Mucosa of stomach (tissue), 1 donor: ENCODE measurements around the gene FGD3.
"Not testable (repeated sequence)": the region's sequence is repeated elsewhere in the genome, so short reads cannot be mapped to it uniquely, and the experiment has no call there.

Experiments used
- H3K27me3 ChIP-seq: one replicate; pipeline ENCODE4 v1.7.0; 2013; ENCODE audit warnings: mild to moderate bottlenecking, low read length; ENCODE audit not compliant: control insufficient read depth, insufficient read depth
- H3K36me3 ChIP-seq: one replicate; pipeline ENCODE4 v1.7.0; 2013; ENCODE audit warnings: low read length; ENCODE audit not compliant: control insufficient read depth, insufficient read depth
- H3K4me1 ChIP-seq: one replicate; pipeline ENCODE4 v1.7.0; 2013; ENCODE audit warnings: mild to moderate bottlenecking, low read length; ENCODE audit not compliant: control insufficient read depth, insufficient read depth
- H3K4me3 ChIP-seq: one replicate; pipeline ENCODE4 v1.7.0; 2013; ENCODE audit warnings: low read length
- H3K9ac ChIP-seq: one replicate; pipeline ENCODE4 v1.7.0; 2013; ENCODE audit warnings: mild to moderate bottlenecking, low read length, moderate library complexity
- H3K9me3 ChIP-seq: one replicate; pipeline ENCODE4 v1.7.0; 2013; ENCODE audit warnings: mild to moderate bottlenecking, low read length, moderate library complexity; ENCODE audit not compliant: control insufficient read depth
- donor health status: Pancreatic carcinoma.

FGD3 gene

DNA sequence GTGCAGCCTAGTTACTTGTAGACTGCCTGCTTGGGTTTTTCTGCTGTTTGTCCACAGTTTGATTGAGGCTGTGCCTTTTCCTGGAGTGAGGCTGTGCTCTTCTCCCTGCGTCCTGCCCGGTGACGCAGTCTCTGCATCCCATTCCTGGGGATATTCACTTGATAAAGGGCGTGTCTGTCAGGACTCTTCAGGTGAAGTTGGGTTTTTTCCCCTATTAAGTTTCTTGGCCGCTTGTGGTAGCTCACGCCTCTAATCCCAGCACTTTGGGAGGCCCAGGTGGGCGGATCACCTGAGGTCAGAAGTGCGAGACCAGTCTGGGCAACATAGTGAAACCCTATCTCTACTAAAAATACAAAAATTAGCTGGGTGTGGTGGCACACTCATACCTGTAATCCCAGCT, 61.1 kb downstream of the FGD3 start:
- no peaks in the 10 kb centered on the region for H3K9me3 ChIP-seq
- no peaks in the 10 kb centered on the region for H3K36me3 ChIP-seq
- H3K27me3 ChIP-seq = no peaks in the 10 kb centered on the region
- H3K4me3 ChIP-seq = no peak overlapping the region
- peaks cover 10% of the 10 kb centered on the region for H3K4me1 ChIP-seq
- no peak overlapping the region for H3K9ac ChIP-seq

GRCh38 chr9:93009337-93010015, 62.2 kb downstream of the FGD3 start:
- Histone ChIP-seq H3K9me3 (no peaks in the 10 kb centered on the region), H3K4me1 (no peaks in the 10 kb centered on the region), H3K9ac (no peak overlapping the region), H3K4me3 (no peak overlapping the region), H3K36me3 (no peaks in the 10 kb centered on the region), H3K27me3 (no peaks in the 10 kb centered on the region)

DNA sequence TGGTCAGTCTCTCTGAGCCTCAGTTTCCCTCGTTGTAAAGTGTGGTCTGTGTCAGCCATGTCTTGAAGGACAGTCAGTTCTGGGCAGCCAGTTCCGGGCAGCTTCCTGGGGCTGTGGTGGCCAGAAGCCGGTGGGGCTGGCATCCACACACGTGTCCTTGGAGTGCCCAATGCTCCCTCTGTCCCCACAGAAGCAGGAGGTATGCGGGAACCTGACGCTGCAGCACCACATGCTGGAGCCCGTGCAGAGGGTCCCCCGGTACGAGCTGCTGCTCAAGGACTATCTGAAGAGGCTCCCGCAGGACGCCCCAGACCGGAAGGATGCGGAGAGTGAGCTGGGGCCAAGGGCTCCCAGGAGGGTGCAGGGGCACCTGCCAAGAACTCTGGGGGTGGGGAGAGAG, 62.7 kb downstream of the FGD3 start:
- H3K27me3 ChIP-seq = no peaks in the 10 kb centered on the region
- H3K36me3 ChIP-seq = no peaks in the 10 kb centered on the region
- H3K4me3 ChIP-seq = no peak overlapping the region
- no peak overlapping the region for H3K9ac ChIP-seq
- H3K9me3 ChIP-seq = no peaks in the 10 kb centered on the region
- H3K4me1 ChIP-seq = no peaks in the 10 kb centered on the region

- Histone ChIP-seq H3K27me3 (no peaks in the 10 kb centered on the region), H3K9ac (no peak overlapping the region), H3K4me1 (no peaks in the 10 kb centered on the region), H3K4me3 (no peak overlapping the region), H3K9me3 (no peaks in the 10 kb centered on the region), H3K36me3 (no peaks in the 10 kb centered on the region)
These were observed 63.4 kb downstream of the FGD3 start for GRCh38 chr9:93010704-93011103.

DNA sequence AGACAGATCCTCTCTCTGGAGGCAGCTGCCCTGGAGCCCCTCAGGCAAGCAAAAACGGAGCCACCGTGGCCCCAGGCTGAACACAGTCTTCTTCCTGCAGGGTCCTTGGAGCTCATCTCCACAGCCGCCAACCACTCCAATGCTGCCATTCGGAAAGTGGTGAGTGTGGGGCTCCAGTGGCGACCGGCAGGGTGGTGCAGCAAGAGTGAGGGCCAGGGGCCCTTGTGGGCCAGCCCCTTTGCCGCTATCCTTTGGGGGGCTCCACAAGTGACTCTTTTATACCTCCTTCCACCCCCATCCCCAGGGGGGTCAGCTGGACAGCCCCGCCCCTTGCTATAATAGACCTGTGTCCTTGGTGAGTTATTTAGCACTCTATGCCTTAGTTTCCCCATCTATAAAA, 63.8 kb downstream of the FGD3 start:
- Histone ChIP-seq H3K4me1 (no peaks in the 10 kb centered on the region), H3K36me3 (no peaks in the 10 kb centered on the region), H3K27me3 (no peaks in the 10 kb centered on the region), H3K9me3 (no peaks in the 10 kb centered on the region), H3K9ac (no peak overlapping the region), H3K4me3 (no peak overlapping the region)

DNA sequence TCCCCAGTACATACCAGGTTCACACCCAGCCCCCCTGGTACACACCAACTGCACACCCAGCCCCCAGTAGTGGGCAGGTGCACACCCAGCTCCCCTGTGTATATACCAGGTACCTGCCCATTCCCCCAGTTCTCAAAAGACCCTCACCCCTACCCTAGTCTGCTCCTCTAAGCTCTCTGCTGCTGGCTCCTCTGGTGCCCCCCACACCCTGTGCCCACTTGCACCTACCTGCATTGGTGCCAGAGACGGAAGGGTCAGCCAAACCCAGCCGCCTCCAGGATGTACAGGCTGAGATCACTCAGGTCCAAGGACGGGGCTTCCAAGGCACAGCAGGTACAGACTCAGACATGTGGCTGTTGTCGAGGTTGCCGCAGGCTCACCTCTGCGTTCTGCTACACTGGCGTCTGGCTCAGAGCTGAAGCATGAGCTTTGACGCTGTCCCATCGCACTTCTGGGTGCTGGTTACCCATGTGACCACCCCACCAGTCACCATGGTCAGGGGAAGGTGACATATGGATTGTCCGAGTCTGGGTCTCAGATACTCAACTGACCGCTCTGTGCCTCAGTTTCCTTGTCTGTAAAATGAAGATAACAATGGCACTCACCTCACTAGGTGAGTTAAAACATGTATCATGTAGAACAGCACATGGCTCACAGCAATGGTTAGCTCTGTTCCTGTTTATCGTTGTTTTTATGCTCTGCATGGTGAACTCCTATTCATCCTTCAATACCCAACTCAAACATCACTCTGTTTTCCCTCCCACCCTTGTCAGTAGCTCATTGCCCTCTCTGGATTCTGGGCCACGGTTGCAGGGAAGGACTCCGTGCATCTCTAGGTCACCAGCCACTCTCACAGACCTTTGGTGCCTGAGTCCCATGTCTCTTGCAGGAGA, 65.9 kb downstream of the FGD3 start:
- no peaks in the 10 kb centered on the region for H3K36me3 ChIP-seq
- no peaks in the 10 kb centered on the region for H3K27me3 ChIP-seq

GRCh38 chr9:93013856-93014582, 66.7 kb downstream of the FGD3 start:
- no peaks in the 10 kb centered on the region for H3K9me3 ChIP-seq
- H3K4me3 ChIP-seq = no peak overlapping the region
- no peaks in the 10 kb centered on the region for H3K4me1 ChIP-seq
- H3K27me3 ChIP-seq = no peaks in the 10 kb centered on the region
- no peaks in the 10 kb centered on the region for H3K36me3 ChIP-seq
- no peak overlapping the region for H3K9ac ChIP-seq

More for the DNA sequence above, 65.9 kb downstream of the FGD3 start:
- H3K9me3 ChIP-seq = no peaks in the 10 kb centered on the region
- no peaks in the 10 kb centered on the region for H3K4me1 ChIP-seq
- no peak overlapping the region for H3K4me3 ChIP-seq
- H3K9ac ChIP-seq = no peak overlapping the region

DNA sequence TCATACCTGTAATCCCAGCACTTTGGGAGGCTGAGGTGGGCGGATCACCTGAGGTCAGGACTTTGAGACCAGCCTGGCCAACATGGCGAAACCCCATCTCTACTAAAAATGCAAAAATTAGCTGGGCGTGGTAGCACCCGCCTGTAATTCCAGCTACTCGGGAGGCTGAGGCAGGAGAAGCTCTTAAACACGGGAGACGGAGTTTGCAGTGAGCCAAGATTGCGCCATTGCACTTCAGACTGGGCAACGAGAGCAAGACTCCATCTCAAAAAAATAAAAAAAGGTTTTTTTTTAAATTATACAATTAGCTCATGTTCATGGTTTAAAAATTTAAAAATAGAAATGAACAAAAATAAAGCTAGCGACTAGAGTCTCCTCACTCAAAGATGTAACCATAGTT, 67.9 kb downstream of the FGD3 start:
- not testable (repeated sequence) for H3K4me1 ChIP-seq, H3K27me3 ChIP-seq, H3K9me3 ChIP-seq, H3K9ac ChIP-seq, H3K4me3 ChIP-seq, H3K36me3 ChIP-seq

DNA sequence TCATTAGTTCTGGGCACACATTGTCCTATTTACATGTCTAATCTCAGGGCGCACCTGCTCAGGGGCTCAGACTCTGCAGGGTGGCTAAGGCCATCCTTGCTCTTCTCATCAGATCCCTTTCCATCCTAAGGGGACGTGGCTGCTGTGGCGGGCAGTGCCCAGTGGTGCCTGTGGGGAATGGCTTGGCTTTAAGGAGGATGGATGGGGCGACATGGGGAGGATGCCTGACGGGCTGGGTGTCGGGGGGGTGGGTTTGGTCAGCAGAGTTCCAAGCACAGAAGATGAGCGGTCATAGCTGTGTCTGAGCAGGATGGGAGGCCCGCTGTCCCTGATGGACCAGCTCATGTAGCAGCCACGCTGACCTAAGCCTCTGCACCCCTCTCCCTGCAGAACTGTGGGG, 70.3 kb downstream of the FGD3 start:
- no peaks in the 10 kb centered on the region for H3K9me3 ChIP-seq
- no peaks in the 10 kb centered on the region for H3K4me1 ChIP-seq
- H3K9ac ChIP-seq = no peak overlapping the region
- no peaks in the 10 kb centered on the region for H3K36me3 ChIP-seq
- no peaks in the 10 kb centered on the region for H3K27me3 ChIP-seq
- no peak overlapping the region for H3K4me3 ChIP-seq

DNA sequence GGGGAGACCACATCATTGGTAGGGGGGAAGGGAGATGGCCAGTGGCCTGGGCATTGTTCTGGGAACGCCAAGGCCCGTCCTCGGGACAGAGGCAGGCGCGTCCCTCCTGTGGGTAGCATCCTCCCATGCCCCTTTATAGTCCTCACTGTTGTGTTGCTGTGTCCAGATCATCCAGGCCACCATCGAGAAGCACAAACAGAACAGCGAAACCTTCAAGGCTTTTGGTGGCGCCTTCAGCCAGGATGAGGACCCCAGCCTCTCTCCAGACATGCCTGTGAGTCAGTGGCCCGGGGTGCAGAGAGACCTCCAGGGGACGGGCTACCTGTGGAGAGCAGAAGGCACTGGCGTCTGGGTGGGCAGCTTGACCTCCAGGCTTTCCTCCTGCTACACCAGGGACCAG, 72.8 kb downstream of the FGD3 start:
- no peaks in the 10 kb centered on the region for H3K4me1 ChIP-seq
- H3K36me3 ChIP-seq = no peaks in the 10 kb centered on the region
- no peaks in the 10 kb centered on the region for H3K9me3 ChIP-seq
- no peak overlapping the region for H3K9ac ChIP-seq
- no peak overlapping the region for H3K4me3 ChIP-seq
- H3K27me3 ChIP-seq = no peaks in the 10 kb centered on the region

DNA sequence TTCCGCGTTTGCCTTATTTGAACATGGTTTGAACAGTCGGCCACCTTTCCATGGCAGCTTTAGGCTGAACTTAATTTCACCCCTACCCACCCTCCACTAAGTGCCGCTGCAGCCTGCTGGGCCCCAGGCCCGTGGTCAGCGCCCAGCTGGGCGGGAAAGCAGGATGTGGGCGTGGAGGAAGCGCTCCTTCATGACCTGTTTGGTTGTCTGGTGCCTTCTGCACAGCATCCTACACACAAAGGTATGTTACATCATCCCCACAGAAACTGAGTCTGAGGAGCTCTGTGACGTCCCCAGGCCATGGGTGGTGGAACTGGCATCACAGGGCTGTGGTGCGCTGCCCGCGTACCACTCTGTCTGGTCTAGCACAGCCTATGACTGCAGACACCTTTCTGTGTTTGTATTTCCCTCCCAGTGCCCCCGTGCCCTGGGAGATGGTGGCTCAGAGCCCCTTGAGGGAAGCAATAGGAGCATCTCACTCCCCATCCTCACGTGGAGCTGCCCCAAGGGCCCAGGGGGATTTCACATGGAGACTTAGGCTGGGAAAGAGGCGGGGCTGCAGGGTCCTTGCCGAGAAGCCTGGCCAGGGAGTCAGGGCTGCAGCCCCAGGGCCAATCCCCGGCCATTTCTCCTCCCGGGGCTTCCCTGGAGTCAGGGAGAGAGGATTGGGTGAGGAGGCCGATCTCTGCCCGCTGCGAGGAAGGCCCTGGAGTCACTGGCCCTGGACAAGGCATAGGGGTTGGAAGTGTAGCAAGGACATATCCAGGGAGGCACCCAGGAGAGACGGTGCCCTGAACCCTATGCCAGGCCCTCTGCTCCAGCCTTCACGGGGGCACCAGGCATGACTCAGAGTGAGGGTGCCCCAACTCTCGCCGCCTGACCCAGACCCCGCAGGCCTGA, 73.7 kb downstream of the FGD3 start:
- no peaks in the 10 kb centered on the region for H3K27me3 ChIP-seq
- no peak overlapping the region for H3K4me3 ChIP-seq
- H3K9me3 ChIP-seq = no peaks in the 10 kb centered on the region
- H3K36me3 ChIP-seq = no peaks in the 10 kb centered on the region
- H3K9ac ChIP-seq = no peak overlapping the region
- no peaks in the 10 kb centered on the region for H3K4me1 ChIP-seq
